ENCODE data around the gene ADGRD1. TPM values are rescaled to one million over a fixed set of nuclear protein-coding genes. Genes with fewer than 3 reads are reported as not detected.

ADGRD1 gene
- total RNA-seq, 1 donor from 2014 or later = 4.0 TPM

DNA sequence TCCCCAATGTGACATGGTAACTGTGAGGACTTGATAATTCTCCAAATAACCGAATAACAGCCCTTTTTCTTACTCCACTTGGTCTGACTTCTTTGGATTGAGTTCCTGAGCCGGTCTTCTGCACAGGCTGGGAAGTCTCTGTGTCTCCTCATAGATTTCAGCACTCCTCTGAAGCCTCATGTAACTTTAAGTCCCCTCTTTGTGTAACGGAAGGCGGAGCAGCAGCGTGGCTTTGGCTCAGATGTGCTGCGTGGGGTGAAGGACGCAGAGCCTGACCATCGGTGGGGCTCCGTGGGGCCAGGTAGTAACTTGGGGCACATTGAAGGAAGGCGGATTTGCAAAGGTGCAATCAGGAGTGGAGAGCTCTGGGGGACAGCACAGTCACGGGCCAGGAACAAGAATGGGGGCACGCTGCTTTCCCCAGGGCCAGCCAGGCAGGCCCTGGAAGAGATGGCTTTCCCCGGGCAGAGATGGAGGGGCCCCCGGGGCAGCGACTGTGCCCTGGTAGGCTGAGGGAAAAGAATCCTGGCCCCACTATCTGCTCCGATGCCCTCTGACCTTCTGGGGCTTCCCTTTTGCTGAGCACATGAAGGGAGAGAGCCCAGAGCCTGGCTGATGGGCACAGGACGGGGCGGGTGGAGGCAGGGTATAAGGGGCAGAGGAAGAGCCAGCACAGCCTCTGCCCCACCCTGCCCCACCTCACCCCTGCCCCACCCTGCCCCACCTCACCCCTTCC is 56.9 kb downstream of the ADGRD1 start:
- DNase-seq (ENCODE audit: low spot score, unreplicated experiment) = no peak
- TF ChIP-seq, protein P1, sequence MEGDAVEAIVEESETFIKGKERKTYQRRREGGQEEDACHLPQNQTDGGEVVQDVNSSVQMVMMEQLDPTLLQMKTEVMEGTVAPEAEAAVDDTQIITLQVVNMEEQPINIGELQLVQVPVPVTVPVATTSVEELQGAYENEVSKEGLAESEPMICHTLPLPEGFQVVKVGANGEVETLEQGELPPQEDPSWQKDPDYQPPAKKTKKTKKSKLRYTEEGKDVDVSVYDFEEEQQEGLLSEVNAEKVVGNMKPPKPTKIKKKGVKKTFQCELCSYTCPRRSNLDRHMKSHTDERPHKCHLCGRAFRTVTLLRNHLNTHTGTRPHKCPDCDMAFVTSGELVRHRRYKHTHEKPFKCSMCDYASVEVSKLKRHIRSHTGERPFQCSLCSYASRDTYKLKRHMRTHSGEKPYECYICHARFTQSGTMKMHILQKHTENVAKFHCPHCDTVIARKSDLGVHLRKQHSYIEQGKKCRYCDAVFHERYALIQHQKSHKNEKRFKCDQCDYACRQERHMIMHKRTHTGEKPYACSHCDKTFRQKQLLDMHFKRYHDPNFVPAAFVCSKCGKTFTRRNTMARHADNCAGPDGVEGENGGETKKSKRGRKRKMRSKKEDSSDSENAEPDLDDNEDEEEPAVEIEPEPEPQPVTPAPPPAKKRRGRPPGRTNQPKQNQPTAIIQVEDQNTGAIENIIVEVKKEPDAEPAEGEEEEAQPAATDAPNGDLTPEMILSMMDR (IDR thresholded peaks at IDR 0.05; ENCODE audit: unreplicated experiment) = no peak
- Mint-ChIP-seq H3K9me3 (ENCODE audit: low read depth) (no peaks in the 10 kb centered on the region), H3K27ac (peak overlapping the region; percentile 29), H3K4me3 (ENCODE audit: low read depth) (no peak overlapping the region), H3K4me1 (ENCODE audit: low read depth) (peaks cover 22% of the 10 kb centered on the region), H3K36me3 (ENCODE audit: insufficient read depth) (peaks cover 1% of the 10 kb centered on the region), H3K27me3 (peaks cover 10% of the 10 kb centered on the region)

DNA sequence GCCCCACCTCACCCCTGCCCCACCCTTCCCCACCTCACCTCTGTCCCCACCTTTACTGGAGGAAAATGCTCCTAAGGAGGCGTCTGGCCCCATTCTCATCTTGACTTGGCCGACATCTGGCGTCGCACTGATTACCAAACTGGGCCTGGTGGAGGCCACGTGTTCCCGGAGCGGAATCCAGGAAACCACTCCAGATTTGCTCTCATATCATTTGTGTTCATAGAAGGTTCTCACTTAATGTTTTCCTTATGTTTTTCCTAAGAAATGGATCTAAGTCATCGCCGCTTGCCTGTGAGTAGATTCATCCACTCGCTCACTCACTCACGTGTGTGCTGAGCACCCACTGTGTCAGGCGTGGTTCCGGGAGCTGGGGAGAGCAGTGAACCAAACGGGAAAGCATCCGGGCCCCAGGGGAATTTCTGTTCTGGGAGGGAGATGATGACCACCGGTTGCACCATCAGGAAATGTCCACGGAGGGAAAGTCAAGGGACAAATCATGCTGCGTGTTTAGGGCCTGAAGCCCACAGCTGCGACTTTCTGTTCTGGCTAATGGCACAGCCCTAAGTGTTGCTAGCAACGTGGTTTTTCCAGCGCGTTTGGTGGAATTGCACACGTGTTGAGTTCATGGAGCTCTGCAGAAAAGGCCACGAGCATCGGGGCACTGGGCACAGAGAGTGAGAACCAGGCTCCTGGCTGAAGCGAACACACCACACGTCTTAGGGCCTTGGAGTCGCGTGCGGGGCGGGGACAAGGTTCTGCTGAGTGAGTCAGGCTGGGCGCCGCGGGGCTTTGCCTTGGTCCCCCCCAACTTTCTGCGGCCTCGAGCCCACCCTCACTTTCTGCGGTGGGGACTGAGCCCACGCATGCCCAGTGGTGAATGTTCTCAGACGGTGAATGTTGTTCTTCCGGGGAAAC is 57.7 kb downstream of the ADGRD1 start:
- Mint-ChIP-seq H3K4me1 (ENCODE audit: low read depth) (peaks cover 22% of the 10 kb centered on the region), H3K9me3 (ENCODE audit: low read depth) (no peaks in the 10 kb centered on the region), H3K36me3 (ENCODE audit: insufficient read depth) (peaks cover 1% of the 10 kb centered on the region), H3K4me3 (ENCODE audit: low read depth) (no peak overlapping the region), H3K27ac (no peak overlapping the region), H3K27me3 (peaks cover 10% of the 10 kb centered on the region)
- TF ChIP-seq, protein P1 (IDR thresholded peaks at IDR 0.05; ENCODE audit: unreplicated experiment) = no peak
- DNase-seq (ENCODE audit: low spot score, unreplicated experiment) = no peak

DNA sequence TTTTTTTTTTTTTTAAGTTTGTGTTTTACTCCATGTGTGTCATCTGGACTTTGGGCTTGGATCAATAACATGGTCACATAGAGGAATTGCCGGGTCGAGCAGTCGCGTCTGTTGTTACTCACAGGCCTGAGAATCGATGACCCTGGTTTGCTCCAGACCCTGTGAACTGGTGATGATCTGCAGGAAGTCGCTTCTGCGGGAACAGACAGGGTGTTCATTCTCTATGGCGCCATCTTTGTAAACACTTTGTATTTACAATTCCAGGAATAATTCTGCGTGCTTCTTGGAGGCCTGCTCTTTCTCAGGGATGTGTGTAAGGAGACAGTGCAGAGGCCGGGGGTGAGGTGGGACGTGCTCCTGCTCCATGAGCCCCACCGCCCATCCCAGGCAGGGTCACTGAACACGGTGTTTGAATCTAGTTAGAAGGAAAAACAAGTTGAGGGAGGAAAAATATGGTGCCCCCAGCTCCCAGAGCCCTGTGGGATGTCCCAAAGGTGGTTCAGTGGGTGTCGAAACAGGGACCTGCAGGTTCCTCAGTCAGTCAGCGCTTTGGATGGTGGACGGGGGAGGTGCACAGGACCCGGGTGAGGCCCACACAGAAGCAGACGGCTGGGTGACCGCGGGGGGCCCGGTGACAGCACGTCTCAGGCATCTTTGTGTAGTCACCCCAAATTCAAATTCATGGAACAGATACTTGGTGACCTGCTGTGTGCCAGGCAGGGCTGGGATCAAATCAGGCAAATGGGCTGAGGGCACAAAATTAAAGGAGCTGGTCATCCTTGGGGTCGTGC is 58.8 kb downstream of the ADGRD1 start:
- peak overlapping the region; percentile 81 for H3K27ac Mint-ChIP-seq

DNA sequence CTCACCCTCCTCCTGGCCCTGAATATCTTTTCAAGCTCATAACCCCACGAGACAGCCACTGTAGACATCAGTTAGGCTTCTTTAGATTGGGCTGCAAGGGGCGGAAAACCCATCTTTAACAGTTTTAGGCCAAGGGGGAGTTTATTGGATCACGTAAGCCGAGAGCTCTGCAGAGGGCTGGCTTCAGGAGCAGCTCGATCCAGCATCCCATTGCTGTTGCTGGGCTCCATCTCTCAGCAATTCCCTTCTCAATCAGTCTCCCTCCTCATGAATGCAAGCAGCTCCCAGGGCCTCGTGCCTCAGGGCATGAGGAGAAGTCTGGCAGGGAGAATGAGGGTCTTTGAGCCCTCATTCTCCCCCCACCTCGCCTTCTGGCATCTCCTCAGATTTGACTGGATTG is 59.4 kb downstream of the ADGRD1 start:
- DNase-seq (ENCODE audit: low spot score, unreplicated experiment) = no peak
- Mint-ChIP-seq H3K27ac (no peak overlapping the region), H3K9me3 (ENCODE audit: low read depth) (no peaks in the 10 kb centered on the region), H3K4me1 (ENCODE audit: low read depth) (peaks cover 14% of the 10 kb centered on the region), H3K27me3 (peaks cover 12% of the 10 kb centered on the region), H3K36me3 (ENCODE audit: insufficient read depth) (peaks cover 1% of the 10 kb centered on the region), H3K4me3 (ENCODE audit: low read depth) (no peak overlapping the region)
- TF ChIP-seq, protein P1 (IDR thresholded peaks at IDR 0.05; ENCODE audit: unreplicated experiment) = no peak

More for the DNA sequence above, 58.8 kb downstream of the ADGRD1 start:
- peaks cover 10% of the 10 kb centered on the region for H3K27me3 Mint-ChIP-seq
- DNase-seq (ENCODE audit: low spot score, unreplicated experiment) = no peak
- peaks cover 18% of the 10 kb centered on the region for H3K4me1 Mint-ChIP-seq (ENCODE audit: low read depth)
- no peaks in the 10 kb centered on the region for H3K9me3 Mint-ChIP-seq (ENCODE audit: low read depth)
- no peak overlapping the region for H3K4me3 Mint-ChIP-seq (ENCODE audit: low read depth)
- TF ChIP-seq, protein P1 (IDR thresholded peaks at IDR 0.05; ENCODE audit: unreplicated experiment) = no peak
- peaks cover 1% of the 10 kb centered on the region for H3K36me3 Mint-ChIP-seq (ENCODE audit: insufficient read depth)

DNA sequence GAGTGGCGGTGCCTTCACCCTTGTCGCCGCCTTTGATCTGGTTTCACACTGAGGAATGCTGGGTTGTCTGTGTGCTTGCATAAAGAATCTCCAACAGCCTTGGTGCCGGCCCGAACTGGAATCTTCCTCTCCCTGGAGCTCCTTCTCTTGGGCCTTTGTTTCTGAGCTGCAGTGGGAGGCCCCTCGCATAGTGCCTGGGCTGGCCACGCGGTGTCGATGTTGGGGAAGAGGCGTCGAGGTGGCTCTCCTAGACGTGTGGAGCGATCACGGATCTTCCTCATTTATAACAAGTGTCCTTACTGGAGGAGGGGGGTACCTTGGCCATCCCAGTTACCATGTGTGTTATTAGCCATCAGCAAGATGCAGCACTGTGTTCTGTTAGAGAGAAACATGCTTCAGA is 60.6 kb downstream of the ADGRD1 start:
- TF ChIP-seq, protein P1 (IDR thresholded peaks at IDR 0.05; ENCODE audit: unreplicated experiment) = no peak
- peaks cover 1% of the 10 kb centered on the region for H3K36me3 Mint-ChIP-seq (ENCODE audit: insufficient read depth)
- no peaks in the 10 kb centered on the region for H3K9me3 Mint-ChIP-seq (ENCODE audit: low read depth)
- H3K4me3 Mint-ChIP-seq (ENCODE audit: low read depth) = no peak overlapping the region
- H3K4me1 Mint-ChIP-seq (ENCODE audit: low read depth) = peaks cover 12% of the 10 kb centered on the region
- no peak for DNase-seq (ENCODE audit: low spot score, unreplicated experiment)
- peaks cover 8% of the 10 kb centered on the region for H3K27me3 Mint-ChIP-seq
- H3K27ac Mint-ChIP-seq = no peak overlapping the region
